HCEC 1CT (cell line): ENCODE measurements around the gene MITF.
"Not testable (repeated sequence)": the region's sequence is repeated elsewhere in the genome, so short reads cannot be mapped to it uniquely, and the experiment has no call there.

Experiments
- DNase-seq: peaks from one replicate; pipeline ENCODE4 v3.0.0-alpha.2; 2017

Gene MITF

DNA sequence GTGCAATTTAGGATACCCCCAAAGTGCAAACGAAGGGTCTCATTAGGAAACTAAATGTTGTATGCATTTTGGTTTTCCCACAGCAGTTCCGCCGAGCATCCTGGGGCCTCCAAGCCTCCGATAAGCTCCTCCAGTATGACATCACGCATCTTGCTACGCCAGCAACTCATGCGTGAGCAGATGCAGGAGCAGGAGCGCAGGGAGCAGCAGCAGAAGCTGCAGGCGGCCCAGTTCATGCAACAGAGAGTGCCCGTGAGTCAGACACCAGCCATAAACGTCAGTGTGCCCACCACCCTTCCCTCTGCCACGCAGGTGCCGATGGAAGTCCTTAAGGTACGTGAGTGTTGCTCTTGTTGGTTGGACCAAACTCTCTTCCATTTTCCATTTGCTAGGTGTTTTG is 139.8 kb downstream of the MITF start:
- DNase-seq, result no peak

DNA sequence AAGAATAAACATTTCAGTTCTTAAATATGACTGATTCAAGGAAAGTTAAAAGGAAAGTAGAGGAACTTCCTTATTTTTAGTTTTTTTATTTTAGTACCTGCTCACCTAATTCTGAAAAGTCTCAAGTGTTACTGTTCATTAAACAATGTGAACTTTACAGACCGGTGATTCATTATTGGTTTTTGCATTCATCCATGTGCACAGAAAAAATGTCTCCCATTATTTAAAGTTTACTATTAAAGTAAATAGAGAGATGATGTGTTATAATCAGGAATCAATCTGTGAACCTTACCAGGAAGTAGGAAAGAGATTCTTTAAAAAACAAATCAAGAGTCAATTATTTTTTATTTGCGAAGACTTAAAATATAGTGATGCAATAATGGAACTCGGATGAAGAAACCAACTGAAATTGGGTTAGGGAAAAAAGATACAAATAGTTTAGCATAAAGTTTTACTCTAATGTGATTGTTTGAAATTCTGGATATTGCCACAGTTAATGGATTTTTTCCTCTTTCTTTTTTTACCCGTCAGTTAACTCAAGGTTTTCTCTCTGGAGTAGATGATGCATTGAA is 140.9 kb downstream of the MITF start:
- no peak for DNase-seq

DNA sequence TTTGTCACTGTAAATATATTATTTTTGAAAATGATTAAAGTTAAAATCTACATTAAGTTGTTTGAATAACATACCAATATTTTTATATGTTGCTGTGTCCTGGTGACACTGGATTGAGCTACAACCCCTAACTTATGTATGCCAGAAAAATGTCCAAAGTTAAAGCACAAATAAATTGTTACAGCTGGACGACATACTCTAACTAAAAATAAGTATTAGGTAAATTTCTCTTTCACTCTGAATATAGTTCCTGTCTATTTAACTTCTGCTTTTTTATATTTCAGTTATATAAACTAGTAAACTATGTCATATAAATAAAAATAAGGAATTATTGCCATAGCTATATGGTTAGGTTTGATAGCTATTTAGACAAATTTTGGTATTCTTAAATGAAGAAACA is 141.8 kb downstream of the MITF start:
- DNase-seq, result no peak

DNA sequence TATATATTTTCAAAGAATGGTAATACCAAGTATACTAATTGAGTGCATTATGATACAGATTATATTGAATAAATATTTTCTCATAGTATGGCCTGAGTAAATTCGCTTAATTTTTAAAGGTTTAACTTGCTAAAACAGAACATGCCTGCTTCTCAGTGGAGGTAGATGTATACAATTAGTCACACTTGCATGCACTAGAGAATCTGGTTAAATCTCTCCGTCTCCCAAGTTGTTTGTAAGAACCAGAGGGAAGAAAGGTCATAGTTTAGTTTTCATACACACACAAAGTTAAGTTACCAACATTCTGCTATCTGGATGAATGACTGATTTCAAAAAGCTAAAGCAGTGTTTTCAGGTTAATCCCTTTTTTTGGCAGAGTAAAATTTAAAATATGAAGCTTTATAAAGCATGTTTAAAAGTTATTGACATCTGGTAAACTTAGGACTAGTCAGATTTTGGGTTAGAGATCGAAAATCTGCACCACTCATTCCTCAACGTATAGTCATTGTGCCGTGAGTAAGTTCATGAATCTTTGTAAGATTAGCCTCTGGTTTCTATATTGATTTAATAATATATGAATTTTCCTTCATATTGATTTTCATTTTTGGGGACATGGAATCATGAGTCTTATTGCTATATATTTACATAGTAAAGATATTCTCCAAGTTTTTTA is 142.6 kb downstream of the MITF start:
- DNase-seq, result peak; percentile 61

GRCh38 chr3:69882560-69882959 is 143.3 kb downstream of the MITF start:
- DNase-seq, result no peak

DNA sequence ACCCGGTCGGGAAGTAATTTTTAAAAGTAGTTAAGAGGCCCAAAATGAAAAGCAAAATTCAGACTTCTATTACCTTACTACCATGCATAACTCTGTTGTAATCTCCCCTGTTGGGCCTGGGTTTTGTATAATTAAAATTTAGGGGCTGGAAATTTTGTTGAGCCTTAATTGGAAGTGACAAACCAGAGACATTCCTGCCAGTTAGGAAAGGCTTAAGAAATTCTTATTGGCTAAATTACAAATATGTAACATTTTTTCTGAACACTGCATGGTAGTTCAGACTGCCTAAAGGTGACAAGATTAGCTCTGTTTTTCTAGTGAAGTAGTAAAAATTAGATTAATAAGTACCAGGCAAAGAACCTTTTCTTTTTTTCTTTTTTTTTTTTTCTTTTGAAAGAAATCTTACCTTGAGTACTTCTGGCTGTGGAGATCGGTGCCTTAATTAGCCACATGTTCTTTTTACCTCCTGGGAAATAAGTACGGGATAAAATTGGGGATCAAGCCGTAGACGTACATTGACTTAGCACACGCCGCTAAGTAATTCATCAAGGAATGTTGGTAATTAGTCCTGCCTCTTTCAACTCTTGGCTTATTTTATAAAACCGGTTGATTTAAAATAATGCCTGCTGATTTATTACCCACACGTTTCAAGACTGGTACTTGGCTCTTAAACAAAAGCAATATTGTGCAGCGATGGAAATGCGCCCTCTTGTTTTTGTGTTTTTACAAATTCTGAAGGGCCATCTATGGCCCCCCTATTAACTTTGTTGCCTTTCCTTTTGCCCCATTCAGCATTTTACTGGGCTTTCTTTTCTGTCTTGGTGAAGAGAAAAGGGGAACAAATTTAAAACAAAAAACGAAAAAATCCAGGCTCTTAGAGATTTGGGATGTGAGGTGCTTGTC is 149.0 kb downstream of the MITF start:
- DNase-seq, result no peak

- DNase-seq, result no peak
These were observed 149.7 kb downstream of the MITF start for GRCh38 chr3:69888943-69889315.

DNA sequence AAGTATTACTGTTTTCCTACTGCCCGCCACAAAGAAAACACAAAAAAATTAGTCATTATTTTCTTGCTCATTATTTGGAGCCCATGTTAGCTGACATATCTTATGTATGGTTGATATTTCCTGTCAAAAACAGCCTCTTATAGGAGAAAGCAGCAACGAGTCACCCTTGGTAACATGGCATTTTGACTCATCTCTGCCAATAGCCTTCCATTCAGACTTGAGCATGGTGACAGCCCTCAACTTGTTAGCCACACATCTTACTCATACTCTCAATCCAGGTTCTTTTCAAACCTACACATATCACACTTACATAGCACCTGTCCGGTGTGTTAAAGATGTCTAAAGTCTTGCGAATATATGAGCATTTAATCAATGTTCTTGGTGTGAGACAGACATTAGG is 150.8 kb downstream of the MITF start:
- peak; percentile 61 for DNase-seq

DNA sequence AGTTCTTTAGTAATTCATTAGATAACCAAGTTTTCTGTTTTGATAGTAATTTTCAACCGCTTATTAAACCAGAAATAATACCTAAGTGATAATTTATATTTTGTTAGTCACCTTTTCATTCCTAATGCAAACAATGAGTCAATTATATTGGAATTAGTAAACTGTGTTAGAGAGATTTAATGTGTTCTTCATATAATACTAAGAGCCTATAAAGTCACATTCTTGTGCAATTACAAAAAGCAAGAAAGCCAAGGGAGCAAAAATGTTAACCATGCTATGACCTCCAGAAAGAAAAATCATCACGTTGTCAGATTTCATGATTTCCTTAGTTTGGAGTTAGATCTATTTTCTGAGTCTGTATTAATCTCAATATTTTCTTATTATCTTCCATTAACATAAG is 151.4 kb downstream of the MITF start:
- peak; percentile 73 for DNase-seq

- DNase-seq, result no peak
These were observed 153.4 kb downstream of the MITF start for GRCh38 chr3:69892706-69893105.

DNA sequence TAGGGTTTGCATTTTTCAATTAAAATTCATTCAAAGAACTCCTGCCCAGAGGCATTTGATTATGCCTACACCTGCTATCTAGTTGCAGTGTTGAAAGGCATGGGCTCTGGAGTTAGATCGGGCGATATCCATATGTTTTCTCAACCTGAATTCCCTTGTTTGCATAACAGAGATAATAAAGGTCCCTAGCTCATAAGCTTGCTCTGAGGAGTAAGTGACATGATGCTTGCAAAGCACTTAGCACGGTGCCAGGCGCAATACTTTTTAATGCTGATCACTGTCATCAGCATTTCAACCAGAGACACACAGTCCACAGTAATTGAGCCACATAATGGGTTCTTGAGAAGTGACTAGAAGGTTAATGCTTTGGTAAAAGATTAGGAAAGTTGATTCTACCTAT is 154.0 kb downstream of the MITF start:
- DNase-seq, result no peak

GRCh38 chr3:69896095-69896494 is 156.8 kb downstream of the MITF start:
- no peak for DNase-seq

DNA sequence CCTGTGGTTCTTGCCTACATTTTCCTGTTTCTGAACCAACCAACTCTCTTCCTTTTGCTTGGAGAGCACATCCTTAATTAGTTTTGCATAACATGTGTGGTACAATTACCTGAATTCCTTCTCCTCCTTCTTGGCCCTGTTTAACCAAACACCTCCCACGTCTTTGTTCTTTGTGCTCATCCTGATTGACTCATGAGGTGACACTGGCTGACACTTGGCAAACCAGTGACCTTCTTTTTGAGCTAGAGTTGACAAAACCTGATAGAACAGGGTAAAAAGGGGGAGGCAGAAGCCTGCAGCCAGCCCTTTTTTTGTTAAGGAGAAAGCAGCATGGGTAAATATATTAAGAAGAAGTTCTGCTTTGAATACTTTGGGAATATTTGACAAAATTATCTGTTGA is 161.1 kb downstream of the MITF start:
- DNase-seq, result no peak

DNA sequence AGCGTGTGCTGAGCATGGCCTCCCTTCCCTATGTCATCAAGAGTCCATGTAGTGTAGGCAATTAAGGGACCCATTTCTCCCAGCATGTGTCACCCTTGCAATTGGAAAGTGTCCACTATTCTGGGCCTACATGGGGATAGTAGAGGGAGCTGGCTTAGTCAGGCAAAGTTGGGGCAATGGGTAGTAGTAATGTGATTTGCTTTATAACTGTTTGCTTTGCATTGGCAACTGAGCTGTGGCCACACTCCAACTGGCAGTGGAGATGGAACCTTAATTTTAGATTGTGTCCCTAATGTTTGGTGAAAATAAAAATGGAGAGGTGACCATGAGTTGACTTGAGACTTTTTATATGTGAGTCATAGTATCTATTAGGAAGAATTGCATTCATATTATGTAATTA is 162.5 kb downstream of the MITF start:
- DNase-seq, result no peak

DNA sequence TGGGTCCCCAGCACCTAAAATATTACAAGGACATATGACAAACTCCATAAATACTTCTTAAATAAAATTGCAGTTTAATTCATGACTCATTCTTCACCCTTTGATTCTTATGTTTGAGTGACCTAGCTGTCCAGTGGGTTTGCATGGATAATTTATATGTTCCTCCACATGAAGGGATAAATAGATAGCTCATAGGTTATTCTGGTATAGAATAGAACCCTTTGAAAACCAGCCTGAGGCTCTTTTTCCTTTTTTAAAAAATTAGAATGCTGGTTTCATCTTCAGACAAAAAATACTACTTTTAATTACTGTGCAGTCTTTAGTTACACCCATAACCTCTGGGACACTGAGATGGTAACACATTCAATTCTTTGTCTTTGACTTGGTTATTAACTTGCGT is 163.1 kb downstream of the MITF start:
- no peak for DNase-seq

- peak; percentile 11 for DNase-seq
These were observed 167.2 kb downstream of the MITF start for GRCh38 chr3:69906351-69906966.

DNA sequence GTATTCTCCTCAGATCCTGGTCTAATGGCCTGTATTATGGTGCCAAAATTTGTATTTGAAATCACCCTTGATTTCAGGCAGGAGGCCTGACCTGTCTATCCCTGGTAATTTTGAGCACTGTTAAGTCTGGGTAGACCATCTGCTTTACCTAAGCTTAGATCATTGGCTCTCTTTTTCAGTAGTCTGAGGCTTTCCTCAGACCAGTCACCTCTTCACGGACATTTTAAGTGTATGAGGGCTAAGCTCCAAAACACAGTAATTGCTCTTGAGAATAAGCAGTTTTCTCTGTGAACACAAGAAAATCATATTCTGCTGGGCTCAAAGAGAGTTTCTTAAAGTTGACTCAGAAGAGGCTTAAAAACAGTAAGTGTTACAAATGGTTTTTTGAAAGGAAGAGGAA is 168.3 kb downstream of the MITF start:
- DNase-seq, result no peak

DNA sequence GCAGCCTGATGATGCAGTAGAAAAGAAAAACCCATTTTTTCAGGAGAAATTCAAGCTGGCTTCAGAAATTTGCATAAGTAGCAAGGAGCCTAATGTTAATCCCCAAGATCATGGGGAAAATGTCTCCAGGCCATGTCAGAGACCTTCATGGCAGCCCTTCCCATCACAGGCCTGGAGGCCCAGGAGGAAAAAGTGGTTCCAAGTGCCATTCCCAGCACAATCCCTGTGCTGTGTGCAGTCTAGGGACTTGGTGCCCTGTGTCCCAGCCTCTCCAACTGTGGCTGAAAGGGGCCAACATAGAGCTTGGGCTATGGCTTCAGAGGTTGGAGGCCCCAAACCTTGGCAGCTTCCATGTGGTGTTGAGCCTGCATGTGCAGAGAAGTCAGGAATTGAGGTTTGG is 170.6 kb downstream of the MITF start:
- DNase-seq, result not testable (repeated sequence)

GRCh38 chr3:69913422-69913821 is 174.2 kb downstream of the MITF start:
- DNase-seq, result no peak

DNA sequence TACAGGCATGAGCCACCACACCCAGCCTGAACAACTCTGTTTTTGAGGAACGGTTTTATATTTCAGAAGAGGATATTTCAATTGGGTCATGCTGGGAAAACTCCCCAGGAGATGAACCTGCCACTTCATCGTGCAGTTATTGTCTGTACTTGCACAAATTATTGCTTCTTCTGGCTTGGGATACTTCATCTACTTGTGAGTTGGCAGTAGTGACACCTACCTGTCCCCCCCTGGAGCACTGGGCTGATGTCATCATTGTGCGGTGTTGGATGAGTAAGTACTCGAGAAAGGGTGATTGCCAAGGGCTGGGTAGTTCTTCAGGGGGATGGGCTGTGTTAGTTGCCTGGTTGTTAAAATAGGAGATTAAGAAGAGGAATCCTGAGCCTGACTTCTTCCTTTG is 175.1 kb downstream of the MITF start:
- no peak for DNase-seq

DNA sequence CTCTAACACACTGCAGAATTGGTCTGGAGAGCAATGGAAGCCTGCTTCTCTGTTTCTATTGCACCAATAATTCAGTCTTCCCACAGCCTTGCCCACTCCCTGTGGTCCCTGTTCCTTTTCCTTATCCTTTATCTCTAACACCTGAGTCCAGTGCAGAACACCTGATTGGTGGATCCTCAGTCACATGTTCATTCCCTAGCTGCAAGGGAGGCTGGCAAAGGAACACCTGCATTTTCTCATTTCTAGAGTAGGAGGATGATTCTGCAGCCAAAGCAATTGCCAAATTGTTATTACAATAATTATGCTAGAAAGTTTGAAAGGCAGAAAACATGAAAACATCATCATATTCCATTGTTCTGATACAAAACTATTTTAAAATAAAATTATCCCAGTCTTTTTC is 176.5 kb downstream of the MITF start:
- no peak for DNase-seq

DNA sequence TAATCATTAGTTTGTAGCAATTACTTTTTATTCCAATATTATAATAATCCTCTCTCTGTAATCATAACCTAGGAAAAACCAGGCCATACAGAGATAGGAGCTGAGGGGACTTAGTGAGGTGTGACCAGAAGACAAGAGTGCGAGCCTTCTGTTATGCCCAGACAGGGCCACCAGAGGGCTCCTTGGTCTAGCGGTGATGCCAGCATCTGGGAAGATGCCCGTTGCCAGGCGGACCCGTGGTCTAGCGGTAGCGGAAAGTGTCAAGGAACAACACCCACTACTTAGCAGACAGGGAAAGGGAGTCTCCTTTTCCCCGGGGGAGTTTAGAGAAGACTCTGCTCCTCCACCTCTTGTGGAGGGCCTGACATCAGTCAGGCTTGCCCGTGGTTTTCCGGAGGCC is 180.7 kb downstream of the MITF start:
- DNase-seq, result not testable (repeated sequence)

DNA sequence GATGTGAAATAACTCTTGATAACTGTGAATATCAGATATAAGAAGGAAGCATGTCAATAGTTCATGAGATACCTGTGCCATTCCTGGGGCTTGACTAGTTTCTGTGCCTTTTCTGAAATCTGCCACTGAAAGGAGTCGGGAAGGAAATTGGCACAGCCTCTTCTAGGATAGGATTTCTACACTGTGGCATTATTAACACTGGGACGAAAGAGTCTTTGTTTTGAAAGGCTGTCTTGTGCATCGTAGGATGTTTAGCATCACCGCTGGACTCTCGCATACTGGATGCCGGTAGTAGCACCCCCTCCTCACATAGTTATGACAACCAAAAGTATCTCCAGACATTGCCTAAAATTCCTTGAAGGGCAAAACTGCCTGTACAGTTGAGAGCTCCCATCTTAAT is 182.4 kb downstream of the MITF start:
- no peak for DNase-seq

GRCh38 chr3:69922521-69923000 is 183.3 kb downstream of the MITF start:
- no peak for DNase-seq
